Esophagus muscularis mucosa (tissue), 4 donors: ENCODE data around the gene NBEA.

Experiments used
- CTCF ChIP-seq, 3 experiments: fragments of 200-600 bp in 2 of 3; fragments of 450-650 bp in 1 of 3; sonication (generic) in 2 of 3; IDR thresholded peaks; one replicate each; pipeline ENCODE4 v1.5.1; 2017 to 2019; ENCODE audit warnings: antibody characterized with exemption in 3 of 3, mild to moderate bottlenecking in 2 of 3, moderate library complexity in 1 of 3
- EP300 ChIP-seq: sonication (generic); formaldehyde crosslinking; IDR thresholded peaks from one replicate; pipeline ENCODE4 v1.6.1; 2017; ENCODE audit warnings: antibody characterized with exemption
- POLR2A ChIP-seq: fragments of 450-650 bp; IDR thresholded peaks from one replicate; pipeline ENCODE4 v1.6.1; 2017; ENCODE audit warnings: antibody characterized with exemption, moderate library complexity, mild to moderate bottlenecking, low read depth
- POLR2AphosphoS5 ChIP-seq, 2 donors: sonication (generic); formaldehyde crosslinking; IDR thresholded peaks; one replicate each; pipeline ENCODE4 v1.6.1; 2017; ENCODE audit warnings: antibody characterized with exemption in 2 of 2

GRCh38 chr13:34993470-34993869, 51.4 kb downstream of the NBEA start:
- TF ChIP-seq CTCF (IDR thresholded peaks at IDR 0.05): no peak
- TF ChIP-seq EP300: no peak
- TF ChIP-seq POLR2A: no peak
- no peak for TF ChIP-seq POLR2AphosphoS5 (IDR thresholded peaks at IDR 0.05)
